Fibroblast of gingiva (primary cell): ENCODE results near the gene NT5DC2.

ENCODE experiments used
- DNase-seq: peaks from one replicate; pipeline ENCODE4 v3.0.0-alpha.2; 2011; ENCODE audit warnings: low read depth

Gene NT5DC2

GRCh38 chr3:52487788-52488691 lies 45.6 kb downstream of the NT5DC2 start:
- DNase-seq: no peak

GRCh38 chr3:52487050-52487787 lies 46.4 kb downstream of the NT5DC2 start:
- no peak for DNase-seq

GRCh38 chr3:52484680-52485461 lies 48.8 kb downstream of the NT5DC2 start:
- no peak for DNase-seq

- peak; percentile 72 for DNase-seq
These were observed 49.9 kb downstream of the NT5DC2 start for GRCh38 chr3:52483577-52484381.

GRCh38 chr3:52483081-52483480 lies 50.6 kb downstream of the NT5DC2 start:
- DNase-seq: no peak

GRCh38 chr3:52481819-52482521 lies 51.7 kb downstream of the NT5DC2 start:
- no peak for DNase-seq

- no peak for DNase-seq
These were observed 52.6 kb downstream of the NT5DC2 start for GRCh38 chr3:52480768-52481715.

GRCh38 chr3:52479877-52480575 lies 53.6 kb downstream of the NT5DC2 start:
- no peak for DNase-seq

GRCh38 chr3:52479037-52479876 lies 54.4 kb downstream of the NT5DC2 start:
- no peak for DNase-seq

GRCh38 chr3:52477796-52478095 lies 55.9 kb downstream of the NT5DC2 start:
- DNase-seq: no peak

- DNase-seq: no peak
These were observed 56.4 kb downstream of the NT5DC2 start for GRCh38 chr3:52477076-52477795.
